SK-N-SH (cell line): ENCODE data around the gene KIF3B. TPM values are rescaled to one million over a fixed set of nuclear protein-coding genes. Genes with fewer than 3 reads are reported as not detected.

Experiments used
- CTCF ChIA-PET: fragments of 300-600, 350-600 bp; formaldehyde crosslinking; extraction: SDS; loops from one replicate; lab custom pipeline; 2021; lab: Yijun Ruan, JAX
- POLR2A ChIA-PET: fragments of 350-600 bp; sonication (Branson Sonifier 250); formaldehyde crosslinking; extraction: SDS; loops from one replicate; lab custom pipeline; 2020; ENCODE audit warnings: antibody characterized with exemption, inconsistent platforms; lab: Yijun Ruan, JAX
- DNase-seq: peaks from one replicate; pipeline ENCODE4 v3.0.0; 2012
- H2AFZ ChIP-seq: fragments of 200-600 bp; sonication (generic); 2 replicates; pipeline ENCODE4 v1.8.1; 2016; ENCODE audit warnings: antibody characterized with exemption, mild to moderate bottlenecking, low read depth
- H3F3A ChIP-seq: fragments of 200-600 bp; sonication (generic); replicated peaks from 2 replicates; pipeline ENCODE3; 2016; ENCODE audit warnings: antibody characterized with exemption, mild to moderate bottlenecking; ENCODE audit not compliant: insufficient read depth
- H3K27ac ChIP-seq, 2 experiments: fragments of 200-500 bp in 1 of 2; fragments of 200-600 bp in 1 of 2; sonication (Bioruptor generic) in 1 of 2; sonication (generic), shearing (Covaris generic) in 1 of 2; 2 replicates each; pipeline versions ENCODE4 v1.5.1 to v1.6.1; 2014 to 2016; ENCODE audit warnings: low read depth in 2 of 2, inconsistent platforms in 1 of 2, low read length in 1 of 2, mild to moderate bottlenecking in 1 of 2, mixed read lengths in 1 of 2
- H3K27me3 ChIP-seq: fragments of 200-600 bp; sonication (generic), shearing (Covaris generic); 2 replicates; pipeline ENCODE4 v1.6.1; 2016; ENCODE audit warnings: mixed run types; ENCODE audit not compliant: insufficient read depth
- H3K36me3 ChIP-seq, 2 experiments: fragments of 200-500 bp in 1 of 2; fragments of 200-600 bp in 1 of 2; sonication (Bioruptor generic) in 1 of 2; sonication (generic) in 1 of 2; replicated peaks in 1 of 2; 2 replicates each; pipeline versions ENCODE3 to v1.5.1; 2014 to 2016; ENCODE audit warnings: low read length in 1 of 2, mild to moderate bottlenecking in 1 of 2; ENCODE audit not compliant: insufficient read depth in 2 of 2, control insufficient read depth in 1 of 2
- H3K4me1 ChIP-seq, 2 experiments: fragments of 200-500 bp in 1 of 2; fragments of 200-600 bp in 1 of 2; sonication (Bioruptor generic) in 1 of 2; sonication (generic), shearing (Covaris generic) in 1 of 2; 2 replicates each; pipeline versions ENCODE4 v1.5.1 to v1.6.1; 2014 to 2016; ENCODE audit warnings: low read depth in 1 of 2, low read length in 1 of 2, mixed run types in 1 of 2; ENCODE audit not compliant: insufficient read depth in 2 of 2, control insufficient read depth in 1 of 2
- H3K4me2 ChIP-seq: fragments of 200-600 bp; sonication (generic), shearing (Covaris generic); 2 replicates; pipeline ENCODE4 v1.6.1; 2017; ENCODE audit warnings: mixed run types
- H3K4me3 ChIP-seq, 2 experiments: fragments of 200-500 bp in 1 of 2; fragments of 200-600 bp in 1 of 2; sonication (Bioruptor generic) in 1 of 2; sonication (generic), shearing (Covaris generic) in 1 of 2; 2 replicates each; pipeline versions ENCODE4 v1.5.1 to v1.8.1; 2014 to 2016; ENCODE audit warnings: low read depth in 2 of 2, inconsistent platforms in 1 of 2, low read length in 1 of 2, mild to moderate bottlenecking in 1 of 2, mixed read lengths in 1 of 2, moderate library complexity in 1 of 2
- H3K79me2 ChIP-seq: fragments of 200-600 bp; sonication (generic); 2 replicates; pipeline ENCODE4 v1.8.1; 2017; ENCODE audit warnings: mild to moderate bottlenecking; ENCODE audit not compliant: insufficient read depth
- H3K9ac ChIP-seq: fragments of 200-600 bp; sonication (generic); 2 replicates; pipeline ENCODE4 v1.6.1; 2017; ENCODE audit warnings: mixed run types
- H3K9me2 ChIP-seq: fragments of 200-600 bp; sonication (generic); 2 replicates; pipeline ENCODE4 v1.6.1; 2017; ENCODE audit warnings: mixed run types
- H3K9me3 ChIP-seq: fragments of 200-600 bp; sonication (generic); 2 replicates; pipeline ENCODE4 v1.6.1; 2017; ENCODE audit warnings: mixed run types, mild to moderate bottlenecking, moderate library complexity
- H4K20me1 ChIP-seq: fragments of 200-600 bp; sonication (generic); 2 replicates; pipeline ENCODE4 v1.6.1; 2017; ENCODE audit warnings: mild to moderate bottlenecking, mixed run types; ENCODE audit not compliant: insufficient read depth
- CHD2 ChIP-seq: fragments of 150-350 bp; IDR thresholded peaks from 2 replicates; pipeline ENCODE4 v1.6.1; 2018; ENCODE audit warnings: low read length; ENCODE audit not compliant: partially characterized antibody
- ELF1 ChIP-seq: IDR thresholded peaks from 2 replicates; pipeline ENCODE4 v1.4.0; 2012
- GABPA ChIP-seq: IDR thresholded peaks from 2 replicates; pipeline ENCODE4 v1.4.0; 2012; ENCODE audit warnings: low read depth, mild to moderate bottlenecking
- GATA2 ChIP-seq: sonication (generic); formaldehyde crosslinking; IDR thresholded peaks from 2 replicates; pipeline ENCODE4 v1.5.0; 2020; ENCODE audit warnings: mild to moderate bottlenecking, missing genetic modification reagents
- RAD21 ChIP-seq: IDR thresholded peaks from 2 replicates; pipeline ENCODE4 v1.6.1; 2012; ENCODE audit warnings: mild to moderate bottlenecking, low read length
- RXRA ChIP-seq: IDR thresholded peaks from 2 replicates; pipeline ENCODE4 v1.4.0; 2012; ENCODE audit warnings: low read depth, mild to moderate bottlenecking, borderline replicate concordance
- SMC3 ChIP-seq: IDR thresholded peaks from 2 replicates; pipeline ENCODE4 v1.6.1; 2012; ENCODE audit warnings: low read depth, low read length, improper control_type of control experiment
- TCF12 ChIP-seq: IDR thresholded peaks from 2 replicates; pipeline ENCODE4 v1.4.0; 2012
- WGBS: methylation state at CpG from one replicate; pipeline ENCODE4 v1.1.6; 2017; ENCODE audit warnings: low lambda C conversion rate; 5-methylcytosine and 5-hydroxymethylcytosine counted together
- polyA plus RNA-seq, 3 experiments: library from polyadenylated mRNA; depleted of rRNA; stranded (reverse); fragments of >200 nt; gene quantifications; 2 replicates each; pipeline ENCODE4 v1.2.3, GENCODE V29; 2012
- TF ChIP-seq, protein P1 (sequence below): IDR thresholded peaks from 2 replicates; pipeline ENCODE4 v1.6.1; 2012; ENCODE audit warnings: mild to moderate bottlenecking, low read depth, low read length, moderate library complexity
- TF ChIP-seq, protein P2 (sequence below): fragments of 150-350 bp; IDR thresholded peaks from 2 replicates; pipeline ENCODE4 v1.6.1; 2016; ENCODE audit warnings: mild to moderate bottlenecking, low read depth, low read length
- TF ChIP-seq, protein P3 (sequence below): IDR thresholded peaks from 2 replicates; pipeline ENCODE4; 2012
- TF ChIP-seq, protein P4 (sequence below): IDR thresholded peaks from 2 replicates; pipeline ENCODE4 v1.4.0; 2012; ENCODE audit warnings: low read depth

The KIF3B gene
- polyA plus RNA-seq, 1 of the 3 experiments (the other 2 are of a cell fraction), result 18.6 TPM

DNA sequence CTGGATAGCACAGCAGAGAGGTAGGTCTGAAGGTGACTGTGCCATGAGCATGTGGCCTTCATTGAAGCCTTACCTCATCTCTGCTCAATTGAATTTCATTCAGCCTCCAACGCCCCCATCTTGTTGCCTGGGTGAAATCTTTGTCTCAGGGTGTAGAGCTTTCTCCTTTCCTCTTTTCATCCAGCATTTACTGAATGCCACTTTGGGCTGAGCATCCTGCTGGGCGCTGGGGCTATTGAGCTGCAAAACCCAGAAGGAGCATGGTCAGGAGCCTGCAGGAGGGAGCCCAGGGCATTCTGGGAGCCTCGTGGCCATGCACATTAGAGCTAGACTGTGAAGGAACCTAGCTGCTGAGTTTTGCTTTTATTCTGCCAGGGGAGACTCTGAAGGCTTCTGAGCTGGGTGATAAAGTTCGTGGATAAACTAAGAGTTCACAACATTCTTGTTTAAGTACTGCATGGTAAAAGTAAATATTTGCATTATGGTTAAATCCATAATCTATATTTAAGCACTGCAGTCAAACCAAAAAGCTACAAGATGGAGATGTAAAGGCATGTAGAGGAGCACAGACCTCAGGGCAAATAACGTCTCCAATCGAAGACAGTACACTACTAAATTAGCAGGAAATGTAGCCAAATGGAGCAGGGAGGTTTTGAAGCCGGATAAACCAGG lies 67.5 kb downstream of the KIF3B start (continued):
- TF ChIP-seq, protein P1, sequence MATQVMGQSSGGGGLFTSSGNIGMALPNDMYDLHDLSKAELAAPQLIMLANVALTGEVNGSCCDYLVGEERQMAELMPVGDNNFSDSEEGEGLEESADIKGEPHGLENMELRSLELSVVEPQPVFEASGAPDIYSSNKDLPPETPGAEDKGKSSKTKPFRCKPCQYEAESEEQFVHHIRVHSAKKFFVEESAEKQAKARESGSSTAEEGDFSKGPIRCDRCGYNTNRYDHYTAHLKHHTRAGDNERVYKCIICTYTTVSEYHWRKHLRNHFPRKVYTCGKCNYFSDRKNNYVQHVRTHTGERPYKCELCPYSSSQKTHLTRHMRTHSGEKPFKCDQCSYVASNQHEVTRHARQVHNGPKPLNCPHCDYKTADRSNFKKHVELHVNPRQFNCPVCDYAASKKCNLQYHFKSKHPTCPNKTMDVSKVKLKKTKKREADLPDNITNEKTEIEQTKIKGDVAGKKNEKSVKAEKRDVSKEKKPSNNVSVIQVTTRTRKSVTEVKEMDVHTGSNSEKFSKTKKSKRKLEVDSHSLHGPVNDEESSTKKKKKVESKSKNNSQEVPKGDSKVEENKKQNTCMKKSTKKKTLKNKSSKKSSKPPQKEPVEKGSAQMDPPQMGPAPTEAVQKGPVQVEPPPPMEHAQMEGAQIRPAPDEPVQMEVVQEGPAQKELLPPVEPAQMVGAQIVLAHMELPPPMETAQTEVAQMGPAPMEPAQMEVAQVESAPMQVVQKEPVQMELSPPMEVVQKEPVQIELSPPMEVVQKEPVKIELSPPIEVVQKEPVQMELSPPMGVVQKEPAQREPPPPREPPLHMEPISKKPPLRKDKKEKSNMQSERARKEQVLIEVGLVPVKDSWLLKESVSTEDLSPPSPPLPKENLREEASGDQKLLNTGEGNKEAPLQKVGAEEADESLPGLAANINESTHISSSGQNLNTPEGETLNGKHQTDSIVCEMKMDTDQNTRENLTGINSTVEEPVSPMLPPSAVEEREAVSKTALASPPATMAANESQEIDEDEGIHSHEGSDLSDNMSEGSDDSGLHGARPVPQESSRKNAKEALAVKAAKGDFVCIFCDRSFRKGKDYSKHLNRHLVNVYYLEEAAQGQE, result no peak
- TF ChIP-seq GABPA (no peak), RAD21 (no peak)

DNA sequence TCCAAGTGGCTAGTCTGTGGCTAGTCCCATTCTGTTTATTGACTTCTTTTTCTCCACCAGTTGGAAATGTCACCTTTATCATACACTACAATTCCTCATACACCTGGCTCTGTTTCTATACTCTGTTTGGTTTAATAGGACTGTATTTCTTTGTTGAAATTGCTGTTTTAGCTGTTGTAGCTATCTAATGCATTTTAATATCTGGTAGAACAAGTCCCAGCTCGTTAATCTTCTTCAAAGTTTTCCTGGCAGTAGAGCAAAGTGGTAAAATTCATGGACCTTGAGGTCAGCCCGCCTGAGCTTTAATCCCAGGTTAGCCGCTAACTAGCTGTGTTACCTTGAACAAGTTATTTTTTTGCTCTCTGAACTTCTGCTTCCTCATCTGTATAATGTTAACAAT lies 70.8 kb downstream of the KIF3B start:
- H3K9me2 ChIP-seq, result no peaks in the 10 kb centered on the region
- H3K4me3 ChIP-seq, result no peak overlapping the region
- H3K36me3 ChIP-seq, result no peaks in the 10 kb centered on the region
- no peaks in the 10 kb centered on the region for H3K79me2 ChIP-seq
- no peaks in the 10 kb centered on the region for H4K20me1 ChIP-seq
- POLR2A ChIA-PET, result no interaction called here
- no peak overlapping the region for H3K4me2 ChIP-seq
- no peaks in the 10 kb centered on the region for H3K9me3 ChIP-seq
- no peaks in the 10 kb centered on the region for H3K27me3 ChIP-seq
- H3F3A ChIP-seq, result no peaks in the 10 kb centered on the region
- H3K9ac ChIP-seq, result no peak overlapping the region
- TF ChIP-seq TCF12 (no peak), GATA2 (CRISPR knock-in tag) (no peak), SMC3 (no peak), ELF1 (no peak), CHD2 (no peak), RXRA (no peak)
- TF ChIP-seq, protein P2, sequence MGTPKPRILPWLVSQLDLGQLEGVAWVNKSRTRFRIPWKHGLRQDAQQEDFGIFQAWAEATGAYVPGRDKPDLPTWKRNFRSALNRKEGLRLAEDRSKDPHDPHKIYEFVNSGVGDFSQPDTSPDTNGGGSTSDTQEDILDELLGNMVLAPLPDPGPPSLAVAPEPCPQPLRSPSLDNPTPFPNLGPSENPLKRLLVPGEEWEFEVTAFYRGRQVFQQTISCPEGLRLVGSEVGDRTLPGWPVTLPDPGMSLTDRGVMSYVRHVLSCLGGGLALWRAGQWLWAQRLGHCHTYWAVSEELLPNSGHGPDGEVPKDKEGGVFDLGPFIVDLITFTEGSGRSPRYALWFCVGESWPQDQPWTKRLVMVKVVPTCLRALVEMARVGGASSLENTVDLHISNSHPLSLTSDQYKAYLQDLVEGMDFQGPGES, result no peak
- TF ChIP-seq, protein P3, sequence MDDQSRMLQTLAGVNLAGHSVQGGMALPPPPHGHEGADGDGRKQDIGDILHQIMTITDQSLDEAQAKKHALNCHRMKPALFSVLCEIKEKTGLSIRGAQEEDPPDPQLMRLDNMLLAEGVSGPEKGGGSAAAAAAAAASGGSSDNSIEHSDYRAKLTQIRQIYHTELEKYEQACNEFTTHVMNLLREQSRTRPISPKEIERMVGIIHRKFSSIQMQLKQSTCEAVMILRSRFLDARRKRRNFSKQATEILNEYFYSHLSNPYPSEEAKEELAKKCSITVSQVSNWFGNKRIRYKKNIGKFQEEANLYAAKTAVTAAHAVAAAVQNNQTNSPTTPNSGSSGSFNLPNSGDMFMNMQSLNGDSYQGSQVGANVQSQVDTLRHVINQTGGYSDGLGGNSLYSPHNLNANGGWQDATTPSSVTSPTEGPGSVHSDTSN, result no peak
- TF ChIP-seq, protein P1, result no peak
- TF ChIP-seq, protein P4, sequence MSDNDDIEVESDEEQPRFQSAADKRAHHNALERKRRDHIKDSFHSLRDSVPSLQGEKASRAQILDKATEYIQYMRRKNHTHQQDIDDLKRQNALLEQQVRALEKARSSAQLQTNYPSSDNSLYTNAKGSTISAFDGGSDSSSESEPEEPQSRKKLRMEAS, result no peak
- DNase-seq, result no peak
- 90% methylated on average over 3 of the region's 3 CpGs for WGBS
- no peak overlapping the region for H3K27ac ChIP-seq
- no peaks in the 10 kb centered on the region for H3K4me1 ChIP-seq
- CTCF ChIA-PET, result interaction anchor here (1.1 to 1.2 kb wide), 2 partner anchors 11 to 137 kb away, joined by 3 to 8 read pairs; no protein-coding TSS in a partner anchor
- H2AFZ ChIP-seq, result no peak overlapping the region
